HEK293 (cell line): ENCODE measurements around the gene RNF10.

ENCODE experiments used
- PRDM4 ChIP-seq: fragments of 450-650 bp; formaldehyde crosslinking; IDR thresholded peaks from 2 replicates; pipeline ENCODE4 v1.5.1; 2017; ENCODE audit warnings: missing biosample characterization, missing genetic modification characterization
- ZNF211 ChIP-seq: fragments of 450-650 bp; formaldehyde crosslinking; IDR thresholded peaks from 2 replicates; pipeline ENCODE4 v1.5.1; 2016; ENCODE audit warnings: low read depth, missing biosample characterization, missing genetic modification characterization
- ZSCAN30 ChIP-seq: fragments of 450-650 bp; IDR thresholded peaks from 2 replicates; pipeline ENCODE4 v1.5.1; 2018; ENCODE audit warnings: missing biosample characterization, mild to moderate bottlenecking, missing genetic modification characterization, moderate library complexity

The RNF10 gene

GRCh38 chr12:120625557-120626419, 91.6 kb downstream of the RNF10 start (continued):
- no peak for TF ChIP-seq PRDM4
- no peak for TF ChIP-seq ZSCAN30 (tag by site-specific recombination)
- TF ChIP-seq ZNF211 (tag by site-specific recombination): no peak
